Measurements from ENCODE around the gene SERINC4.

SERINC4 gene

GRCh38 chr15:43776101-43776717, 23.8 kb downstream of the SERINC4 start:
- H3K4me3 ChIP-seq (ENCODE audit: low read depth, low read length): peak overlapping the region; percentile 74
- TF ChIP-seq CTCF (IDR thresholded peaks at IDR 0.05; ENCODE audit: low read depth, low read length): no peak

- TF ChIP-seq CTCF (IDR thresholded peaks at IDR 0.05; ENCODE audit: low read depth, low read length): no peak
- H3K4me3 ChIP-seq (ENCODE audit: low read depth, low read length): no peak overlapping the region
Observed at GRCh38 chr15:43775411-43775965, 24.5 kb downstream of the SERINC4 start.

GRCh38 chr15:43774062-43774461, 26.0 kb downstream of the SERINC4 start:
- TF ChIP-seq CTCF (IDR thresholded peaks at IDR 0.05; ENCODE audit: low read depth, low read length): no peak
- no peak overlapping the region for H3K4me3 ChIP-seq (ENCODE audit: low read depth, low read length)

GRCh38 chr15:43772624-43773023, 27.4 kb downstream of the SERINC4 start:
- no peak overlapping the region for H3K4me3 ChIP-seq (ENCODE audit: low read depth, low read length)
- no peak for TF ChIP-seq CTCF (IDR thresholded peaks at IDR 0.05; ENCODE audit: low read depth, low read length)

- TF ChIP-seq CTCF (IDR thresholded peaks at IDR 0.05; ENCODE audit: low read depth, low read length): no peak
- no peak overlapping the region for H3K4me3 ChIP-seq (ENCODE audit: low read depth, low read length)
Observed at GRCh38 chr15:43771816-43772215, 28.2 kb downstream of the SERINC4 start.

- H3K4me3 ChIP-seq (ENCODE audit: low read depth, low read length): no peak overlapping the region
- peak; percentile 88 for TF ChIP-seq CTCF (IDR thresholded peaks at IDR 0.05; ENCODE audit: low read depth, low read length)
Observed at GRCh38 chr15:43769584-43770228, 30.3 kb downstream of the SERINC4 start.

- no peak for TF ChIP-seq CTCF (IDR thresholded peaks at IDR 0.05; ENCODE audit: low read depth, low read length)
Observed at GRCh38 chr15:43763819-43764446, 36.1 kb downstream of the SERINC4 start.

More at GRCh38 chr15:43763819-43764446, 36.1 kb downstream of the SERINC4 start:
- no peak overlapping the region for H3K4me3 ChIP-seq (ENCODE audit: low read depth, low read length)

Measured in WI38 (cell line).